WI38 (cell line): Measurements from ENCODE around the gene TEX19.

ENCODE experiments used
- H3K4me3 ChIP-seq: 2 replicates; pipeline ENCODE4 v1.5.1; 2011; ENCODE audit warnings: low read depth, mild to moderate bottlenecking, control low read depth, low read length
- CTCF ChIP-seq: IDR thresholded peaks from 2 replicates; pipeline ENCODE4 v1.5.1; 2012; ENCODE audit warnings: low read depth, mild to moderate bottlenecking, control low read depth, low read length

TEX19 gene

GRCh38 chr17:82329683-82330321 lies 29.2 kb upstream of the TEX19 start:
- no peak for TF ChIP-seq CTCF
- no peak overlapping the region for H3K4me3 ChIP-seq

- no peak overlapping the region for H3K4me3 ChIP-seq
Measured at GRCh38 chr17:82330322-82331239, 28.5 kb upstream of the TEX19 start.

GRCh38 chr17:82331345-82331939 lies 27.6 kb upstream of the TEX19 start:
- no peak overlapping the region for H3K4me3 ChIP-seq
- TF ChIP-seq CTCF = no peak

More at GRCh38 chr17:82330322-82331239, 28.5 kb upstream of the TEX19 start:
- no peak for TF ChIP-seq CTCF

GRCh38 chr17:82332669-82333278 lies 26.3 kb upstream of the TEX19 start:
- H3K4me3 ChIP-seq = no peak overlapping the region; the same call in 1 of the 2 replicates

GRCh38 chr17:82333279-82334171 lies 25.5 kb upstream of the TEX19 start, which contains the start of gene SECTM1:
TSS of gene SECTM1 (minus strand) at chr17:82333766. CDS start at chr17:82327240, 6,526 bp downstream.
- peak within 1 kb of the TSS; percentile 57 for H3K4me3 ChIP-seq
- no peak for TF ChIP-seq CTCF

More at GRCh38 chr17:82332669-82333278, 26.3 kb upstream of the TEX19 start:
- TF ChIP-seq CTCF = no peak

- no peak for TF ChIP-seq CTCF
- H3K4me3 ChIP-seq = no peak overlapping the region
Measured at GRCh38 chr17:82334204-82334621, 24.8 kb upstream of the TEX19 start.
